NCI-H345 treated with DMSO at 0.1 percent for 48 hours (cell line): ENCODE measurements around the gene CRLF1.

ENCODE experiments used
- DNase-seq: peaks from one replicate; lab custom pipeline; 2025; ENCODE audit not compliant: unreplicated experiment; lab: John Stamatoyannopoulos, UW

Gene CRLF1

DNA sequence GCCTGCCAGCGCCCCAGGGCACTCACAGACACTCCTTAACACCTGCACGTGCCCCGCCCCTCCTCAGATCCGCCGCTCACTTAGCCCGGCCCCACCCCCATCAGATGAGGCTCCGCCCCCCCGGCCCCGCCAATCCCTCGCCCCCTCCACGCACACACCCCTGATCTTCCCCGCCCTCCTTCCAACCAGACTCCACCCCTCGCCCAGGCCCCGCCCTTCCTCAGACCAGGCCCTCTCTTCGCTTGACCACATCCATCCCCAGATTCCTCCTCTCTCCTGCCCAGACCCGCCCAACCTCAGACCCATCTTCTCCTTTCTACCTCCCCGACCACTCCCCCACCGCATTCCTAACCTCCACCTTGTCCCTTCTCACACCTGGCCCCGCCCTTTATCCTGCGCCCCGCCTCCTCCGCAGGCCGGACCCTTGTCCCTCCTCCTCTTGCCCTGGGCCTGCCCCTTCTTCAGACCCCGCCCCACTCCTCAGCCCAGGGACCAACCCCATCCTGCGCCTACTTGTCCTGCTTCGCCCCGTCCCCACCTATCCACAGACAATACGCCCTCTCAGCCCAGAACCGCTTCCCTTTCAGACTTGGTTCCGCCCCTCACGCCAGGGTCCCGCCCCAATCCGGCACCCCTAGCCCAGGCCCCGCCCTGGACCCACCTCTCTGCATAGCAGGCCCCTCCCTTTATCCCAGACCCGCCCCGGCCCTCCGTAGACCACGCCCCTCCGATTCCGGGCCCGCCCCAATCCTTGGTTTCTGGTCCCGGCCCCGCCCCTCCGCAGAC is 29.8 kb upstream of the CRLF1 start:
- DNase-seq: peak; percentile 75

GRCh38 chr19:18635831-18636182 is 29.2 kb upstream of the CRLF1 start:
- no peak for DNase-seq

GRCh38 chr19:18634612-18635297 is 28.2 kb upstream of the CRLF1 start:
- no peak for DNase-seq

GRCh38 chr19:18633321-18633720 is 26.7 kb upstream of the CRLF1 start:
- DNase-seq: no peak

- DNase-seq: no peak
These were observed 22.8 kb upstream of the CRLF1 start for GRCh38 chr19:18629166-18630088.

DNA sequence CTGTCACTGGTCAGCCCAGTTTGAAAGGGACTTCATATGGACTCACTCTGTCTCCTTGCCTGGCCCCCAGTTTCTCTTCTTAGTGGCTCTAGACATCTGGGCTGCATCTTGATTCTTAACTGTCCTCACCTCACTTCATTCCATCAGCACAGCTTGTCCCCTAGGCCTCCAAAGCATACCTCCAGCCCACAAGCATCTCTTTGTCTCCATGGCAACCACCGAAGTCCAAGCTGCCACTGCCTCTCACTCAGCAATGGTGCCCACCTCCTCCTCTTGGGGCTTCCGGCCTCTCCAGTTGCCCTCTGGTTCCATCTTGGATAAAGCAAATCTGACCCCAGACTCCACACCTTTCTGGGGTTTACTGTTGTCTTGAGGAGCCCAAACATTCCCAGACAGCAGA is 20.3 kb upstream of the CRLF1 start:
- DNase-seq: no peak

- DNase-seq: no peak
These were observed 14.3 kb upstream of the CRLF1 start for GRCh38 chr19:18620902-18621301.

DNA sequence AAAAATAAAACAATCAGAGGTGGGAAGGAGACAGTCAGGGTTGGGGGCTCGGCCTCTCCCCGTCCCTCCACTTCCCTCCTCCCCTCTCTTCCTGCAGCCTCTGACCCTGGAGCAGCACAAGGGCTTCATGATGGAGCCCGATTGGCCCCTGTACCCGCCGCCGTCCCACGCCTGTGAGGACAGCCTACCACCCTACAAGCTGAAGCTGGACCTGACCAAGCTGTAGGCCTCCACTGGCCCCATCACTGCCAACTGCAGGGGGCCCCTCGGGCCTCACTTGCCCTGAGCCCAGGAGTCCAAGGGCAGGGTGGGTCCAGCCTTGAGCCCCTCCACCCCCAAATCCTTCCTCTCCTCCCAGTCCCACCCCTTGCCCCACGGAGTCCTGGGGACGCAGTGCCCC is 13.7 kb upstream of the CRLF1 start:
- no peak for DNase-seq

GRCh38 chr19:18618236-18618635 is 11.6 kb upstream of the CRLF1 start:
- no peak for DNase-seq

- DNase-seq: no peak
These were observed 11.0 kb upstream of the CRLF1 start for GRCh38 chr19:18617562-18617961.

DNA sequence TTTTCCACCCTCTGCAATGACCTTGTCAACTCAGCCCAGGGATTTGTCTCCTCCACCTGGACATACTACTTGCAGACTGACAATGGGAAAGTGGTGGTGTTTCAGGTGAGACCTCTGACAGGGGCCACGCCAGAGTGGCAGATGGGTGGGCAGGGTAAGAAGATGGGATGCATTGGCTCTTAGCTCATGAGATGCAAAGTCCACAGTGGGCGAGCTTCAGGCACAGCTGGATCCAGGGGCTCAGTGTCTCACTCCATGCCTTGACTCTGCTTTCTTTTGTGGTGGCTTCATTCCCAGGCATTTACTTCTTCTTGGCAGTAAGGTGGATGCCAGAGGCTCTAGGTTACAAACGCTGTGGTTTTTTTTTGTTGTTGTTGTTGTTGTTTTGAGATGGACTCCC is 9.4 kb upstream of the CRLF1 start:
- DNase-seq: no peak

- no peak for DNase-seq
These were observed 7.1 kb upstream of the CRLF1 start for GRCh38 chr19:18613589-18614234.

DNA sequence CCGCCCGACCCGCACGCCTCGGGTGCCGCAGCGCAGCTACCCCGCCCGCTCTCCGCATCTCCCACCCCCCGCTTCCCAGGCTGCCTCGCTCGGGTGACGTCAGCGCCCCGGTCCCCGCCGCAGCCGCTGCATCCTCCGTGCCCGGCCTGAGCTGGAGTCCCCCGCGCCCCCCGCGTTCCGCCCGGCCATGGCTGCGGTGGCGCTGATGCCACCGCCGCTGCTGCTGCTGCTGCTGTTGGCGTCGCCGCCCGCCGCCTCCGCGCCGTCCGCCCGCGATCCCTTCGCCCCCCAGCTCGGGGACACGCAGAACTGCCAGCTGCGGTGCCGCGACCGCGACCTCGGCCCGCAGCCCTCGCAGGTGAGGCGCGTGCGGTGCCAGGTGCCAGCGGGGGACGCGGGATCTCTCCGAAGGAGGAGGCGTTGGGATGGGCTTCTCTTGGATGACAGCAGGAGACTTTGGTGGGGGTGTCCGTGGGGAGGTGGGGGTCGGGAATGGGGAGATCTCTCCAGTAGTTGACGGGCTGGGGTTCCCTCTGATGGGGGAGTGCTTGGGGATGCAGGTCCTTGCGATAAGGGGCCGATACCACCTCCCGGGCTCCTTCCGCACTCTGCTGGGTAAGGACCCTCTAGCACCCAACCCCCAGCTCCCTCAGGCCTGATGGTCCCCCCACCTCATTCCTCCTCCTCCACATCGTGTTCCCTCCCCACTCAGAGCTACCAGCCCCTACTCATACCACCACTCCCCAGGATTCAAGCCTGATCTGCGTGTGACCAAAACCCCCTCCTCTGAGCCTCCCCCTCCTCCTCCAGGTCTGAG is 6.4 kb upstream of the CRLF1 start, which contains the start of gene TMEM59L:
Gene TMEM59L (plus strand): TSS at position 99 of the 817 bp plus-strand sequence. CDS start 89 bp downstream, at position 188.
- no peak for DNase-seq

DNA sequence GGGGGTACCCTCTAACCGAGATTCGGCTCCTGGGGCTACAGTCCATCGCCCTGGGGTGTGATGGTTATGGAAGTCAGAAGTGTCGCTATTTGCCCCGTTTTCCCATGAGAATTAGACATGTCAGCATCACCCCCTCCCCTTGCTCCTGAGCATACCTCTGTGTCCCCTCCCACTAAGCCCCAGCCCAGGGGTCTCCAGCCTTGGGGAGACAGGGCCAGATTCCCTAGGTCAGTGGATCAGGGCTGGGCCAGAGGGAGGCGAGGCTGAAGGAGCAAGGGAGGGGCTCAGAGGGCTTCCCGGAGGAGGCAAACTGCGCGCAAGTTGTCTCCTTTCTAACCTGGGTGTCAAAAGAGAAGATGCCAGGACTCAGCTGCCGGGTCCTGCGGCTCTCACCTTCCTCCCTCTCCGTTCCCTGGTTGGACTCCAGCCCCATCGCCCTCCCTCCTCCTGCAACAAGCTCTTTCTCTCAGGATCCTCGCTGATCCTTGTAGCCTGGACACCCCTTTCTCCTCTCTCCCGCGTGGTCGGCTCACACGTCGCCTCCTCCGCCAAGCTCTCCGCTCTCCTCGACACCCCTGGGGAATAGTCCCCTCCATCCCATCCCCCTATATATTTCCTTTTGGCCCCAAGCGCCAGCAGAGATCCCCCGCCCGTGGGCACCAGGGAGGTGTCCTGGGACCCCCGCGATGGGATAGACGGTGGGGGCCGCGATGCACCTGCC is 5.6 kb upstream of the CRLF1 start:
- no peak for DNase-seq

GRCh38 chr19:18611327-18612050 is 4.9 kb upstream of the CRLF1 start:
- no peak for DNase-seq

DNA sequence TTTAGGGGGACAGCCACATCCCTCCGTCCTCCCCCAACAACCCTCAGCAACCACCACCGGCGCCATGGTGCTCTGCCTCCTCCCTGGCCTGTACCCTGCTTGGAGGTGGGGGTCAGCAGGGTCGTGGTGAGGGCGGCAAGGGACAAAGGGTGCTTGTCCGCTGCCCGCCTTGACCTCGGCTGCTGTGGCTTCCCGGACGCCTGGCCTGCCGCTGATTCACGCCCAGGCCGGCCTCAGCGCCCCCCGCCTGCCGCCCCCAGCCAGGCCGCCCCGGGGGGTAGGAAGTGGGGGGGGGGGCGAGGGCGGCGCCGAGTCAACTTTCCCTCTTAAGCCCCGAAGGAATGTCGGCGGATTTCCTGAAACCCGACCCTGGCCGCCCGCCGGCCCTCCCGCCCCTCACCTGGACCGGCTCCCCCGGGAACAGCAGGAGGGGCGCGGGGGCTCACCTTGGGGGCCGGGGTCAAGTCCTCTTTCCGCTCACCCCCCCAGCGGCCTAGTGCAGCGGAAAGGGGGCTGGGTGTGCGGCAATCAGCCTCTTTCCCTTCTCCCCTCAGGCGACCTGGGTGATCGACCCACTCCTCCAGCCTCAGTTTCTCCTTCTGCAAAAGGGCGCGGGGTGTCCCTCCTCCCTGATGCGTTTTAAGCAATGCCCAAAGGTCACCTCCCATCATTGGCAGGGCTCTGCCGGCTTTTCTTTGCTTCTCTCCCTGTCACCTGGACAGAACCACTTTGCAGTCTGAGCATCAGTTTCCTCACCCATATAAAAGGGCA is 4.1 kb upstream of the CRLF1 start:
- no peak for DNase-seq

DNA sequence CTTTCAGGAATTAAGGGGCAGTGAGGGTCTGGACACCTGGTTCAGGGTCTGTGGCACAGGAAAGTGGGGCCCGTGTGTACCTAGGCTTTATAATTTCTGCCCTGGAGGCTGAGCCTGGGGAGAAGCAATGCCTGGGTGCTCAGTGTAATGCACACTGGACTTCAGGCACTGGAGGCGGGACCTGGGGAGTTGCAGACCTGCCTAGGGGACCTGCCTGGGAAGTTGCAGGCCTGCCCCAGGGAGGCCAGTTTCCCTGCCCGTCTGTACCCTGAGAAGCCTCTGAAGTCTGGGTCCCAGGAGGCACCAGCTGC is 3.6 kb upstream of the CRLF1 start:
- no peak for DNase-seq

DNA sequence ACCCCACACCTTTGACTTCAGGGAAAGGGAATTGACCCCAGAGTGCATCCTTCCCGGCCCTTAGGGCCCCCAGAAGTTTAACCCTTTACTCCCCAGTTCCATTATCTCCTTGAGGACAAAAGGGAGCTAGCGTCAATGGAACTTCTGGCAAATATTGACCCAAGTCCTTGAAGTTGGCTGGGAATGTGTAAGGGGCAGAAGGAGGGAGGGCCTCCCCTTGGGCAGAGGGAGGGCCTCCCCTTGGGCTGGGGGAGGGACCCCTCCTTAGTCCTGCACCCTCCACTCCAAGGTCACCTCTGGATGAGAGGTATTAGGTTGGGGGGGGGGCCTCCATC is 3.1 kb upstream of the CRLF1 start:
- no peak for DNase-seq
